Stomach (tissue), 4 donors: ENCODE results near the gene NCK2.

Source experiments
- CTCF ChIP-seq, 7 experiments: fragments of 450-650 bp in 4 of 7; fragments of 200-600 bp in 3 of 7; sonication (generic) in 3 of 7; IDR thresholded peaks; one replicate each; pipeline ENCODE4 v1.5.1; 2016 to 2019; ENCODE audit warnings: antibody characterized with exemption in 7 of 7, control low read depth in 2 of 7, mild to moderate bottlenecking in 1 of 7
- EP300 ChIP-seq: sonication (generic); formaldehyde crosslinking; IDR thresholded peaks from one replicate; pipeline ENCODE4 v1.6.1; 2017; ENCODE audit warnings: antibody characterized with exemption
- POLR2A ChIP-seq, 4 donors: fragments of 450-650 bp; IDR thresholded peaks; one replicate each; pipeline ENCODE4 v1.6.1; 2016; ENCODE audit warnings: antibody characterized with exemption in 4 of 4, control low read depth in 2 of 4, mild to moderate bottlenecking in 1 of 4, moderate library complexity in 1 of 4
- POLR2AphosphoS5 ChIP-seq, 3 donors: sonication (generic); formaldehyde crosslinking; IDR thresholded peaks; one replicate each; pipeline ENCODE4 v1.6.1; 2016; ENCODE audit warnings: antibody characterized with exemption in 3 of 3

GRCh38 chr2:105841551-105841950, 96.8 kb downstream of the NCK2 start:
- no peak for TF ChIP-seq CTCF (IDR thresholded peaks at IDR 0.05)
- no peak for TF ChIP-seq POLR2A (IDR thresholded peaks at IDR 0.05)
- TF ChIP-seq POLR2AphosphoS5 (IDR thresholded peaks at IDR 0.05): no peak
- no peak for TF ChIP-seq EP300
